Natural killer cell (primary cell): ENCODE measurements around the gene GABBR2. TPM values are rescaled to one million over a fixed set of nuclear protein-coding genes. Genes with fewer than 3 reads are reported as not detected.

ENCODE experiments used
- ATAC-seq, 3 donors: fragments of 150-1000 bp in 2 of 3; fragments of 200-7000 bp in 1 of 3; cut with Tn5 transposase; 1 replicate in 1 of 3; 2 replicates in 2 of 3; pipeline ENCODE4 v1.10.0; 2021; ENCODE audit warnings: mild to moderate bottlenecking in 2 of 3, moderate library complexity in 2 of 3
- DNase-seq, 2 donors: peaks; one replicate each; pipeline versions ENCODE4 v3.0.0 to v3.0.0-alpha.2; 2013 to 2021; ENCODE audit warnings: mixed read lengths in 1 of 2
- H3K27ac ChIP-seq: one replicate; pipeline ENCODE4 v1.5.1; 2013; ENCODE audit warnings: mild to moderate bottlenecking, low read length
- H3K27me3 ChIP-seq: one replicate; pipeline ENCODE4 v1.6.1; 2013; ENCODE audit warnings: low read length; ENCODE audit not compliant: control insufficient read depth, insufficient read depth
- H3K36me3 ChIP-seq: one replicate; pipeline ENCODE4 v1.6.1; 2013; ENCODE audit warnings: low read length; ENCODE audit not compliant: control insufficient read depth, insufficient read depth
- H3K4me1 ChIP-seq: one replicate; pipeline ENCODE4 v1.6.1; 2013; ENCODE audit warnings: low read length; ENCODE audit not compliant: control insufficient read depth, insufficient read depth
- H3K4me3 ChIP-seq: one replicate; pipeline ENCODE4 v1.5.1; 2013; ENCODE audit warnings: low read length
- H3K9me3 ChIP-seq: one replicate; pipeline ENCODE4 v1.6.1; 2013; ENCODE audit warnings: low read length; ENCODE audit not compliant: control insufficient read depth, insufficient read depth
- H3K27ac Mint-ChIP-seq, 2 donors: one replicate each; pipeline ENCODE4 v1.8.0; 2022; ENCODE audit warnings: mild to moderate bottlenecking in 2 of 2, mixed read lengths in 2 of 2, moderate library complexity in 1 of 2
- H3K27me3 Mint-ChIP-seq, 2 donors: one replicate each; pipeline ENCODE4 v1.8.0; 2022; ENCODE audit warnings: low read depth in 2 of 2, mixed read lengths in 2 of 2
- H3K36me3 Mint-ChIP-seq: one replicate; pipeline ENCODE4 v1.8.0; 2022; ENCODE audit warnings: mixed read lengths
- H3K4me1 Mint-ChIP-seq, 2 donors: one replicate each; pipeline ENCODE4 v1.8.0; 2022; ENCODE audit warnings: mixed read lengths in 2 of 2
- H3K4me3 Mint-ChIP-seq: one replicate; pipeline ENCODE4 v1.8.0; 2022; ENCODE audit warnings: mild to moderate bottlenecking, moderate library complexity, mixed read lengths
- H3K9me3 Mint-ChIP-seq, 2 donors: one replicate each; pipeline ENCODE4 v1.8.0; 2022; ENCODE audit warnings: mixed read lengths in 2 of 2
- WGBS: methylation state at CpG from one replicate; pipeline ENCODE4 v1.1.7; 2013; ENCODE audit warnings: missing lambda C conversion rate; ENCODE audit not compliant: insufficient coverage; 5-methylcytosine and 5-hydroxymethylcytosine counted together
- intact Hi-C: fragments of 100-400 bp; cut with micrococcal nuclease; formaldehyde crosslinking; loops from one replicate; pipeline ENCODE4 v1.14.2; 2022
- total RNA-seq, 4 donors: library from RNA; stranded (reverse); fragments of 120-200 nt in 1 of 4; gene quantifications; one replicate each; pipeline versions ENCODE4 v1.2.3 to v1.2.4, GENCODE V29; 2013 to 2022
- TF ChIP-seq, protein P1 (sequence below): fragments of 200-600 bp; IDR thresholded peaks from one replicate; pipeline ENCODE4 v1.8.0; 2022; ENCODE audit warnings: antibody characterized with exemption

Gene GABBR2
- total RNA-seq, 3 donors from 2014 or later (not counting 1 experiment from before 2014, with no cell fraction given), result not detected

DNA sequence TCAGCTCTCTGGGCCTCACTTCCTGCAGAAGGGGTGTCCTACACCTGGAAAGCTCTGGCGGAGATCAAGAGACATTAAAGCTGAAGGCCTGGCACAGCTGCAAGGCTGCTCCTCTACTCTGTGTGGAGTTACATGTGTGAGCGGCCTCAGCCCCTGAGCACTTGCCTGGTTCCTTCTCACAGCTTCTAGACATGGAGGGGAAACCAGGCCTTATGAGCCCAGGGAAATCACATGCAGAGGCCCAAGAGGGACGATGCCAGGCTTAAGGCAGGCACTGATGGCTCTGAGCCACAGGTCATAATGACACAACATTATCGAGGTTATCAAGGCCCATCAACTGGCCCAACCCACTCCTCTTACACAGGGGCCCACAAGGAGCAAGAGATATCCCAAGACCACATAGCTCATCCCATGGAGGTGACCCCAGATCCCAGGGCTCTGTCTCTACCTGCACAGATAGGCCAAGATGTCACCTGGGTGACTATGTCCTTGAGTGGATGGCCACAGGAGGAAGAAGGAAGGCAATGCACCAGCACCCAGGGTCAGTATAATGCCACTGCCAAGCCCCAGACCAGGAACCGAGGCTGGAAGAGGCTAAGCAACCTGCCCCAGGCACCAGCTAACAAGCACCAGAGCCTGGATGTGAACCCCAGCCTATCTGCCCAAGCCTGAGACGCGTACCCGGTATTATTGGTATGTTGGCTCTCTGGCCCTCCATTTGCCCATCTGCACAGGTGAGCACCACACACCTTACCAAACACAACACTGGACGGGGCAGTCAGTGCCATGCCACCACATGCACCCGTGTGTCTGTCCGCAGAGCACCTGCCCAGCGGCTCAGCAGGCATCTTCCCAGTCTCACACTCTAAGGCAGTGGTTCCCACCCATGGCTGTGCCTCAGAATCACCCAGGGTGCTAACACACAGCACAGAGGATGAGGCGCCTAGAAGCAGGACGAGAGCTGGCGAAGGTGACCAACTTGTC is 143.3 kb downstream of the GABBR2 start:
- Mint-ChIP-seq H3K36me3 (no peaks in the 10 kb centered on the region), H3K27ac (no peak overlapping the region), H3K4me3 (no peak overlapping the region), H3K9me3 (no peaks in the 10 kb centered on the region), H3K4me1 (no peaks in the 10 kb centered on the region), H3K27me3 (peaks cover 0 to 7% of the 10 kb centered on the region in 2 donors)
- H3K9me3 ChIP-seq, result no peaks in the 10 kb centered on the region
- H3K36me3 ChIP-seq, result no peaks in the 10 kb centered on the region
- H3K27ac ChIP-seq, result no peak overlapping the region
- TF ChIP-seq, protein P1, sequence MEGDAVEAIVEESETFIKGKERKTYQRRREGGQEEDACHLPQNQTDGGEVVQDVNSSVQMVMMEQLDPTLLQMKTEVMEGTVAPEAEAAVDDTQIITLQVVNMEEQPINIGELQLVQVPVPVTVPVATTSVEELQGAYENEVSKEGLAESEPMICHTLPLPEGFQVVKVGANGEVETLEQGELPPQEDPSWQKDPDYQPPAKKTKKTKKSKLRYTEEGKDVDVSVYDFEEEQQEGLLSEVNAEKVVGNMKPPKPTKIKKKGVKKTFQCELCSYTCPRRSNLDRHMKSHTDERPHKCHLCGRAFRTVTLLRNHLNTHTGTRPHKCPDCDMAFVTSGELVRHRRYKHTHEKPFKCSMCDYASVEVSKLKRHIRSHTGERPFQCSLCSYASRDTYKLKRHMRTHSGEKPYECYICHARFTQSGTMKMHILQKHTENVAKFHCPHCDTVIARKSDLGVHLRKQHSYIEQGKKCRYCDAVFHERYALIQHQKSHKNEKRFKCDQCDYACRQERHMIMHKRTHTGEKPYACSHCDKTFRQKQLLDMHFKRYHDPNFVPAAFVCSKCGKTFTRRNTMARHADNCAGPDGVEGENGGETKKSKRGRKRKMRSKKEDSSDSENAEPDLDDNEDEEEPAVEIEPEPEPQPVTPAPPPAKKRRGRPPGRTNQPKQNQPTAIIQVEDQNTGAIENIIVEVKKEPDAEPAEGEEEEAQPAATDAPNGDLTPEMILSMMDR, result no peak
- no peak overlapping the region for H3K4me3 ChIP-seq
- ATAC-seq (no peak), DNase-seq (no peak)
- intact Hi-C loops, result no loop called here
- no peaks in the 10 kb centered on the region for H3K27me3 ChIP-seq
- no peaks in the 10 kb centered on the region for H3K4me1 ChIP-seq
- WGBS, result 87% methylated on average over 15 of the region's 15 CpGs

DNA sequence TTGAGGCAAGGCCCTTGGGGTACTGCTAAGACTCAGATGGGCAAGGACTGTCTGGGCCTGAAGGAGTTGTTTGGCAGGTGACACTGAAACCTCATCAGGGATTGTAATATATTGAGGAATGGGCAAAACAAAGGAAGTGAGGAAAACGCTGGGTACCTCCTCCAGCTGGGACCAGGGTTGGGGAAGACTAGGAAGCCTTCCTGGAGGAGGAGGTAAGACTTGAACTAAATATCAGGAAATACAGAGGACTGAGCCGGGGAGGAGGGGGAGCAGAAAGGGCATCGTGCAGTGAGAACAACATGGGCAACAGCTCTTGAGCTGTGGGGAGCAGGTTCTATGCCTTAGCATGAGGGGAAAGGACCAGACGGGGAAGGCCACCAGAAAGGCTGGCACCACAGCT is 144.0 kb downstream of the GABBR2 start:
- H3K27me3 ChIP-seq, result no peaks in the 10 kb centered on the region
- Mint-ChIP-seq H3K4me1 (no peaks in the 10 kb centered on the region), H3K27me3 (peaks cover 0 to 7% of the 10 kb centered on the region in 2 donors), H3K4me3 (no peak overlapping the region), H3K27ac (no peak overlapping the region), H3K36me3 (no peaks in the 10 kb centered on the region), H3K9me3 (no peaks in the 10 kb centered on the region)
- H3K4me3 ChIP-seq, result no peak overlapping the region
- H3K27ac ChIP-seq, result no peak overlapping the region
- ATAC-seq, result no peak
- DNase-seq, result no peak
- H3K9me3 ChIP-seq, result no peaks in the 10 kb centered on the region
- WGBS, result 84% methylated on average over 4 of the region's 4 CpGs
- TF ChIP-seq, protein P1, result no peak
- H3K36me3 ChIP-seq, result no peaks in the 10 kb centered on the region
- intact Hi-C loops, result no loop called here
- no peaks in the 10 kb centered on the region for H3K4me1 ChIP-seq

DNA sequence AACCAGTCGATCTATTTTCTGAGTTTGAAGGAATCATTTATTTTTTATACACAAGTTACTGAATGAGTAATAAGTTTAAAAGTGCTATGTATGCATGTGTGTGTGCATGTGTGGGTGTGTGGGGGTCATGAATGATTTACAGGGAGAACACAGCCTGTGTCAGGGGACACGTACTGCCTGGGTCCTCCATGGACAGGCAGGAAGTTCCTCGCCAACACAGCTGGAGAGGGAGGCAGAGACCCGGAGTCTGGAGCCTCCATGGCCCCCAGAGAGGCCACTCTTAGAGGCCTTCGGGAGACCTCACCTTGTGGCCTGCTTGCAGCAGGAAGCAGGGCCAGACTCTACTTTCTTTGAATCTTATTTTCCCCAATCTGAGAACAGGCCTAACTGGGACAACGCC is 144.7 kb downstream of the GABBR2 start:
- H3K27me3 Mint-ChIP-seq, result peaks cover 0 to 7% of the 10 kb centered on the region in 2 donors
- no peaks in the 10 kb centered on the region for H3K4me1 Mint-ChIP-seq
- Histone ChIP-seq H3K4me3 (no peak overlapping the region), H3K4me1 (no peaks in the 10 kb centered on the region), H3K27me3 (no peaks in the 10 kb centered on the region), H3K36me3 (no peaks in the 10 kb centered on the region), H3K27ac (no peak overlapping the region), H3K9me3 (no peaks in the 10 kb centered on the region)
- TF ChIP-seq, protein P1, result no peak
- 84% methylated on average over 5 of the region's 6 CpGs for WGBS
- intact Hi-C loops, result no loop called here
- DNase-seq, result no peak
- no peak overlapping the region for H3K4me3 Mint-ChIP-seq
- no peaks in the 10 kb centered on the region for H3K36me3 Mint-ChIP-seq
- no peaks in the 10 kb centered on the region for H3K9me3 Mint-ChIP-seq
- H3K27ac Mint-ChIP-seq, result no peak overlapping the region
- ATAC-seq, result no peak
